Activated CD4-positive, alpha-beta T cell treated with anti-CD3 and anti-CD28 coated beads, Interleukin-2, amount 10 ng/mL, durations not matched to agents 7 days and 5 days (primary cell): Measurements from ENCODE around the gene TMCC1. TPM values are rescaled to one million over a fixed set of nuclear protein-coding genes. Genes with fewer than 3 reads are reported as not detected.
"Not testable (repeated sequence)": the region's sequence is repeated elsewhere in the genome, so short reads cannot be mapped to it uniquely, and the experiment has no call there.

Experiments
- CTCF ChIA-PET: fragments of 350-600 bp; sonication (Branson Sonifier 250); formaldehyde crosslinking; loops from one replicate; lab custom pipeline; 2021; ENCODE audit warnings: antibody characterized with exemption; lab: Charles Lee
- POLR2A ChIA-PET: fragments of 350-600 bp; sonication (Branson Sonifier 250); formaldehyde crosslinking; loops from one replicate; lab custom pipeline; 2021; ENCODE audit warnings: antibody characterized with exemption; lab: Charles Lee
- DNase-seq: peaks from one replicate; pipeline ENCODE4 v3.0.0-alpha.2; 2020
- H3K27ac Mint-ChIP-seq: one replicate; pipeline ENCODE4 v1.8.0; 2021; ENCODE audit warnings: mild to moderate bottlenecking, moderate library complexity, mixed read lengths
- H3K27me3 Mint-ChIP-seq: one replicate; pipeline ENCODE4 v1.8.0; 2021; ENCODE audit warnings: mixed read lengths
- H3K36me3 Mint-ChIP-seq: one replicate; pipeline ENCODE4 v1.8.0; 2021; ENCODE audit warnings: low read depth, mixed read lengths
- H3K4me1 Mint-ChIP-seq: one replicate; pipeline ENCODE4 v1.8.0; 2021; ENCODE audit warnings: mixed read lengths
- H3K4me3 Mint-ChIP-seq: one replicate; pipeline ENCODE4 v1.8.0; 2021; ENCODE audit warnings: mild to moderate bottlenecking, moderate library complexity, mixed read lengths
- H3K9me3 Mint-ChIP-seq: one replicate; pipeline ENCODE4 v1.8.0; 2021; ENCODE audit warnings: mixed read lengths
- total RNA-seq, 2 experiments: library from RNA; stranded (reverse); gene quantifications; one replicate each; pipeline ENCODE4 v1.2.3, GENCODE V29; 2021

The TMCC1 gene
- total RNA-seq, 2 experiments from 2014 or later = 14.9 to 18.7 TPM

- no peaks in the 10 kb centered on the region for H3K4me1 Mint-ChIP-seq
- H3K4me3 Mint-ChIP-seq = no peak overlapping the region
- no peaks in the 10 kb centered on the region for H3K27me3 Mint-ChIP-seq
- no peaks in the 10 kb centered on the region for H3K36me3 Mint-ChIP-seq
- CTCF ChIA-PET = no interaction called here
- POLR2A ChIA-PET = no interaction called here
- DNase-seq = no peak
- H3K27ac Mint-ChIP-seq = no peak overlapping the region
- H3K9me3 Mint-ChIP-seq = no peaks in the 10 kb centered on the region
These were observed 171.0 kb downstream of the TMCC1 start for GRCh38 chr3:129722527-129722926.

- ChIA-PET CTCF (no interaction called here), POLR2A (interaction anchor here (0.6 kb wide), 1 partner anchor 128 kb away, joined by 4 read pairs; no protein-coding TSS in a partner anchor)
- no peak overlapping the region for H3K4me3 Mint-ChIP-seq
- H3K27ac Mint-ChIP-seq = no peak overlapping the region
- no peaks in the 10 kb centered on the region for H3K9me3 Mint-ChIP-seq
- DNase-seq = no peak
- H3K4me1 Mint-ChIP-seq = no peaks in the 10 kb centered on the region
- H3K27me3 Mint-ChIP-seq = no peaks in the 10 kb centered on the region
- H3K36me3 Mint-ChIP-seq = no peaks in the 10 kb centered on the region
These were observed 175.3 kb downstream of the TMCC1 start for GRCh38 chr3:129718201-129718600.

- ChIA-PET POLR2A (no interaction called here), CTCF (interaction anchor here (0.7 kb wide), 1 partner anchor 12 kb away, joined by 3 read pairs; no protein-coding TSS in a partner anchor)
- H3K27ac Mint-ChIP-seq = no peak overlapping the region
- no peak overlapping the region for H3K4me3 Mint-ChIP-seq
- no peaks in the 10 kb centered on the region for H3K9me3 Mint-ChIP-seq
- H3K27me3 Mint-ChIP-seq = no peaks in the 10 kb centered on the region
- no peaks in the 10 kb centered on the region for H3K36me3 Mint-ChIP-seq
- H3K4me1 Mint-ChIP-seq = no peaks in the 10 kb centered on the region
- no peak for DNase-seq
These were observed 177.7 kb downstream of the TMCC1 start for GRCh38 chr3:129715854-129716253.

GRCh38 chr3:129708328-129708861 lies 185.1 kb downstream of the TMCC1 start:
- Mint-ChIP-seq H3K4me3 (no peak overlapping the region), H3K9me3 (no peaks in the 10 kb centered on the region), H3K27ac (no peak overlapping the region), H3K27me3 (no peaks in the 10 kb centered on the region), H3K4me1 (peaks cover 3% of the 10 kb centered on the region), H3K36me3 (no peaks in the 10 kb centered on the region)
- ChIA-PET CTCF (no interaction called here), POLR2A (no interaction called here)
- DNase-seq = no peak

GRCh38 chr3:129705274-129705673 lies 188.2 kb downstream of the TMCC1 start:
- H3K4me1 Mint-ChIP-seq = peaks cover 3% of the 10 kb centered on the region
- H3K9me3 Mint-ChIP-seq = no peaks in the 10 kb centered on the region
- no peaks in the 10 kb centered on the region for H3K36me3 Mint-ChIP-seq
- no peak for DNase-seq
- H3K27me3 Mint-ChIP-seq = no peaks in the 10 kb centered on the region
- POLR2A ChIA-PET = no interaction called here
- CTCF ChIA-PET = no interaction called here
- H3K27ac Mint-ChIP-seq = no peak overlapping the region
- no peak overlapping the region for H3K4me3 Mint-ChIP-seq

- CTCF ChIA-PET = no interaction called here
- peaks cover 3% of the 10 kb centered on the region for H3K4me1 Mint-ChIP-seq
These were observed 189.6 kb downstream of the TMCC1 start for GRCh38 chr3:129703913-129704312.

GRCh38 chr3:129702934-129703712 lies 190.4 kb downstream of the TMCC1 start:
- H3K27me3 Mint-ChIP-seq = no peaks in the 10 kb centered on the region
- ChIA-PET CTCF (no interaction called here), POLR2A (no interaction called here)
- peaks cover 3% of the 10 kb centered on the region for H3K4me1 Mint-ChIP-seq
- DNase-seq = no peak
- H3K9me3 Mint-ChIP-seq = no peaks in the 10 kb centered on the region
- H3K27ac Mint-ChIP-seq = no peak overlapping the region
- H3K36me3 Mint-ChIP-seq = no peaks in the 10 kb centered on the region
- H3K4me3 Mint-ChIP-seq = no peak overlapping the region

More at GRCh38 chr3:129703913-129704312, 189.6 kb downstream of the TMCC1 start:
- no peak overlapping the region for H3K4me3 Mint-ChIP-seq
- no peaks in the 10 kb centered on the region for H3K9me3 Mint-ChIP-seq
- no peaks in the 10 kb centered on the region for H3K27me3 Mint-ChIP-seq
- POLR2A ChIA-PET = no interaction called here
- no peak for DNase-seq
- no peak overlapping the region for H3K27ac Mint-ChIP-seq
- H3K36me3 Mint-ChIP-seq = no peaks in the 10 kb centered on the region

GRCh38 chr3:129701161-129701560 lies 192.3 kb downstream of the TMCC1 start:
- ChIA-PET CTCF (no interaction called here), POLR2A (no interaction called here)
- Mint-ChIP-seq H3K4me1 (peaks cover 3% of the 10 kb centered on the region), H3K27ac (no peak overlapping the region), H3K27me3 (no peaks in the 10 kb centered on the region), H3K4me3 (no peak overlapping the region), H3K9me3 (peaks cover 12% of the 10 kb centered on the region), H3K36me3 (peaks cover 6% of the 10 kb centered on the region)
- no peak for DNase-seq

- POLR2A ChIA-PET = interaction anchor here (0.6 kb wide), 1 partner anchor 245 kb away, joined by 3 read pairs; no protein-coding TSS in a partner anchor
- Mint-ChIP-seq H3K4me1 (no peaks in the 10 kb centered on the region), H3K4me3 (no peak overlapping the region), H3K27me3 (no peaks in the 10 kb centered on the region), H3K36me3 (peaks cover 12% of the 10 kb centered on the region), H3K27ac (no peak overlapping the region), H3K9me3 (peaks cover 21% of the 10 kb centered on the region)
- DNase-seq = no peak
- CTCF ChIA-PET = interaction anchor here (0.7 to 1.0 kb wide), 2 partner anchors 26 to 190 kb away, joined by 3 to 4 read pairs; no protein-coding TSS in a partner anchor
These were observed 193.9 kb downstream of the TMCC1 start for GRCh38 chr3:129699612-129700011.

GRCh38 chr3:129699199-129699598 lies 194.3 kb downstream of the TMCC1 start:
- Mint-ChIP-seq H3K27ac (no peak overlapping the region), H3K36me3 (peaks cover 12% of the 10 kb centered on the region), H3K4me3 (no peak overlapping the region), H3K4me1 (no peaks in the 10 kb centered on the region), H3K27me3 (no peaks in the 10 kb centered on the region), H3K9me3 (peaks cover 21% of the 10 kb centered on the region)
- CTCF ChIA-PET = interaction anchor here (0.6 to 0.7 kb wide), 2 partner anchors 25 to 905 kb away, joined by 3 read pairs; no protein-coding TSS in a partner anchor
- POLR2A ChIA-PET = interaction anchor here (0.6 kb wide), 1 partner anchor 245 kb away, joined by 3 read pairs; no protein-coding TSS in a partner anchor
- no peak for DNase-seq

- peaks cover 21% of the 10 kb centered on the region for H3K9me3 Mint-ChIP-seq
- H3K36me3 Mint-ChIP-seq = peaks cover 12% of the 10 kb centered on the region
- H3K27me3 Mint-ChIP-seq = no peaks in the 10 kb centered on the region
- POLR2A ChIA-PET = no interaction called here
- CTCF ChIA-PET = interaction anchor here (1.0 kb wide), 1 partner anchor 9 kb away, joined by 3 read pairs; no protein-coding TSS in a partner anchor
- H3K4me1 Mint-ChIP-seq = no peaks in the 10 kb centered on the region
- H3K4me3 Mint-ChIP-seq = no peak overlapping the region
- no peak overlapping the region for H3K27ac Mint-ChIP-seq
- no peak for DNase-seq
These were observed 196.1 kb downstream of the TMCC1 start for GRCh38 chr3:129697229-129697969.

- POLR2A ChIA-PET, H3K27me3 Mint-ChIP-seq, H3K4me1 Mint-ChIP-seq, H3K27ac Mint-ChIP-seq, DNase-seq, H3K4me3 Mint-ChIP-seq: not testable (repeated sequence)
- CTCF ChIA-PET = interaction anchor here (1.0 kb wide), 1 partner anchor 9 kb away, joined by 3 read pairs; no protein-coding TSS in a partner anchor
- Mint-ChIP-seq H3K9me3 (peaks cover 21% of the 10 kb centered on the region), H3K36me3 (peaks cover 12% of the 10 kb centered on the region)
These were observed 197.1 kb downstream of the TMCC1 start for GRCh38 chr3:129696430-129696829.
